Thyroid gland (tissue), 4 donors: ENCODE data around the gene NNT.

Source experiments
- CTCF ChIP-seq, 6 experiments: fragments of 200-600 bp in 3 of 6; fragments of 450-650 bp in 3 of 6; sonication (generic) in 3 of 6; IDR thresholded peaks; one replicate each; pipeline ENCODE4 v1.5.1; 2016 to 2019; ENCODE audit warnings: antibody characterized with exemption in 6 of 6, mild to moderate bottlenecking in 2 of 6, inconsistent platforms in 1 of 6, moderate library complexity in 1 of 6
- POLR2A ChIP-seq, 2 donors: fragments of 450-650 bp; IDR thresholded peaks; one replicate each; pipeline ENCODE4 v1.6.1; 2017; ENCODE audit warnings: antibody characterized with exemption in 2 of 2, mild to moderate bottlenecking in 2 of 2, moderate library complexity in 1 of 2

GRCh38 chr5:43730832-43731342 is 127.9 kb downstream of the NNT start:
- no peak for TF ChIP-seq POLR2A (IDR thresholded peaks at IDR 0.05)
- no peak for TF ChIP-seq CTCF (IDR thresholded peaks at IDR 0.05)
